ENCODE results near the gene LRP11.

DNA sequence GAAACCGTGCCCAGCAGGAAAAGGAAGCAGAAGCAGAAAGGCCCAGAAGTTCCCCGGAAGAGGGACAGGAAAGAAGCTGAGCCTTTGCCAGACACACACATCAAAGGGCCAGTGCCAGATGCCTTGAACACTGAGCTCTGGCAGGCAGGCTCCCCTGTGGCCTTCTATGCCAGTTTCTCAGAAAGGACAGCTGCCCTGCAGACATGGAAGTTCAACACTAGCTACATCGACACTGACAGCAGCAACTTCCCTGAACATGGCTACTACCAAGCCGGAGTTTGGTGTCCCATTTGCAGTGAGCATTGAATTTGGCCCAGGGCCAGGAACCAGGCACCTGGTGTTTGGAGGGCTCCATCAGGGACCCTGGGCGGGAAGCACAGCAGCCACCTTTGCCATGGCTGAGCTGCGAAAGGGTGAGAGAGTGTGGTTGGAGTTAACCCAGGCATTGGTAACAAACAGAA, 41.8 kb upstream of the LRP11 start:
- TF ChIP-seq, protein P1, sequence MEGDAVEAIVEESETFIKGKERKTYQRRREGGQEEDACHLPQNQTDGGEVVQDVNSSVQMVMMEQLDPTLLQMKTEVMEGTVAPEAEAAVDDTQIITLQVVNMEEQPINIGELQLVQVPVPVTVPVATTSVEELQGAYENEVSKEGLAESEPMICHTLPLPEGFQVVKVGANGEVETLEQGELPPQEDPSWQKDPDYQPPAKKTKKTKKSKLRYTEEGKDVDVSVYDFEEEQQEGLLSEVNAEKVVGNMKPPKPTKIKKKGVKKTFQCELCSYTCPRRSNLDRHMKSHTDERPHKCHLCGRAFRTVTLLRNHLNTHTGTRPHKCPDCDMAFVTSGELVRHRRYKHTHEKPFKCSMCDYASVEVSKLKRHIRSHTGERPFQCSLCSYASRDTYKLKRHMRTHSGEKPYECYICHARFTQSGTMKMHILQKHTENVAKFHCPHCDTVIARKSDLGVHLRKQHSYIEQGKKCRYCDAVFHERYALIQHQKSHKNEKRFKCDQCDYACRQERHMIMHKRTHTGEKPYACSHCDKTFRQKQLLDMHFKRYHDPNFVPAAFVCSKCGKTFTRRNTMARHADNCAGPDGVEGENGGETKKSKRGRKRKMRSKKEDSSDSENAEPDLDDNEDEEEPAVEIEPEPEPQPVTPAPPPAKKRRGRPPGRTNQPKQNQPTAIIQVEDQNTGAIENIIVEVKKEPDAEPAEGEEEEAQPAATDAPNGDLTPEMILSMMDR (IDR thresholded peaks at IDR 0.05), result no peak
- no peak for TF ChIP-seq EZH2phosphoT487 (IDR thresholded peaks at IDR 0.05)

All from neural progenitor cell (in vitro differentiated cells).